GM10266 (cell line): ENCODE results near the gene KCNJ10.

Experiments used
- DNase-seq: peaks from one replicate; pipeline ENCODE4 v3.0.0; 2012; ENCODE audit errors: extremely low spot score
- TF ChIP-seq, protein P1 (sequence below): IDR thresholded peaks from 2 replicates; pipeline ENCODE4 v1.5.1; 2012; ENCODE audit warnings: mild to moderate bottlenecking, low read depth; ENCODE audit not compliant: control insufficient read depth, insufficient read depth; ENCODE audit errors: missing control alignments

The KCNJ10 gene

DNA sequence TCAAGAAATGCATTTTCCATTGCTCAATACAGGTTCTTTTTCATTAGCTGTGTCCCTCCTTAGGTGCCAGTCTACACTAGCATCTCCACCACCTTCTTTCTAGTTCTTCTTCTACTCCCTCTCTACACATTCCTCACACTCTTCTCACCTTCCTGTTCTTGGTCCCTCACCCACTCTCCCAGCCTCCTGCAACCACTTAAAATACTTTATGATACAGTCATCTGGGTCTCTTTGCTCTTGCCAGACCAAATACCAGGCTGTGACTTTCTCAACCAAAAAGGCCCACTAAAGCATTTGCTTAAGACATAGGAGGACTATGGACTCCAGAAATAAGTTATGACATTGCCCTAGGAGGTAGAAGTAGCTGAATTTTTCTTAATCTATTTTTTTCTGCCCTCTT, 73.3 kb downstream of the KCNJ10 start:
- TF ChIP-seq, protein P1, sequence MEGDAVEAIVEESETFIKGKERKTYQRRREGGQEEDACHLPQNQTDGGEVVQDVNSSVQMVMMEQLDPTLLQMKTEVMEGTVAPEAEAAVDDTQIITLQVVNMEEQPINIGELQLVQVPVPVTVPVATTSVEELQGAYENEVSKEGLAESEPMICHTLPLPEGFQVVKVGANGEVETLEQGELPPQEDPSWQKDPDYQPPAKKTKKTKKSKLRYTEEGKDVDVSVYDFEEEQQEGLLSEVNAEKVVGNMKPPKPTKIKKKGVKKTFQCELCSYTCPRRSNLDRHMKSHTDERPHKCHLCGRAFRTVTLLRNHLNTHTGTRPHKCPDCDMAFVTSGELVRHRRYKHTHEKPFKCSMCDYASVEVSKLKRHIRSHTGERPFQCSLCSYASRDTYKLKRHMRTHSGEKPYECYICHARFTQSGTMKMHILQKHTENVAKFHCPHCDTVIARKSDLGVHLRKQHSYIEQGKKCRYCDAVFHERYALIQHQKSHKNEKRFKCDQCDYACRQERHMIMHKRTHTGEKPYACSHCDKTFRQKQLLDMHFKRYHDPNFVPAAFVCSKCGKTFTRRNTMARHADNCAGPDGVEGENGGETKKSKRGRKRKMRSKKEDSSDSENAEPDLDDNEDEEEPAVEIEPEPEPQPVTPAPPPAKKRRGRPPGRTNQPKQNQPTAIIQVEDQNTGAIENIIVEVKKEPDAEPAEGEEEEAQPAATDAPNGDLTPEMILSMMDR, result no peak
- no peak for DNase-seq

DNA sequence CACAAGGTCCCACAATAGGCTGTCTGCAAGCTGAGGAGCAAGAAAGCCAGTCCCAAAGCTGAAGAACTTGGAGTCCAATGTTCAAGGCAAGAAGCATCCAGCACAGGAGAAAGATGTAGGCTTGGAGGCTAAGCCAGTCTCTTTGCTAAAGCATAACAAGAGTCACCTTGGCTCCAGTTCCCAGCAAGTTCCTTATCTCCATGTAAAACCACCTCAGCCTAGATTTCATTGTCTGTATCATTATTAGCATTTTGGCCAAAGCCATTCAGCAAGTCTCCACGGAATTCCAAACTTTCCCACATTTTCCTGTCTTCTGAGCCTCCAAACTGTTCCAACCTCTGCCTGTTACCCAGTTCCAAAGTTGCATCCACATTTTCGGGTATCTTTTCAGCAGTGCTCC, 75.1 kb downstream of the KCNJ10 start:
- no peak for DNase-seq
- TF ChIP-seq, protein P1, result no peak

DNA sequence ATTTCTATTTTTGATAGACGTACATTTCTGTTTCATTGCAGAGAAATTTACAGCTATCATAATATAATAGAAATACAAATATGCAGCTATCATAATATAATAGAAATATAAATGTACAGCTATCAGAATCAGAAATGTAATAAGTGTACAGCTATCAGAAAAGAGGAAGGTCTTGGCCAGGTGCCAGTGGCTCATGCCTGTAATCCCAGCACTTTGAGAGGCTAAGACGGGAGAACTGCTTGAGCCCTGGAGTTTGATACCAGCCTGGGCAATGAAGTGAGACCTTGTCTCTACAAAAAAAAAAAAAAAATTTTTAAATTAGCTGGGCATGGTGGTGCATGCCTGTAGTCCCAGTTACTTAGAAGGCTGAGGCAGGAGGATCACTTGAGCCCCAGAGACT, 76.0 kb downstream of the KCNJ10 start:
- no peak for DNase-seq
- TF ChIP-seq, protein P1, result no peak

DNA sequence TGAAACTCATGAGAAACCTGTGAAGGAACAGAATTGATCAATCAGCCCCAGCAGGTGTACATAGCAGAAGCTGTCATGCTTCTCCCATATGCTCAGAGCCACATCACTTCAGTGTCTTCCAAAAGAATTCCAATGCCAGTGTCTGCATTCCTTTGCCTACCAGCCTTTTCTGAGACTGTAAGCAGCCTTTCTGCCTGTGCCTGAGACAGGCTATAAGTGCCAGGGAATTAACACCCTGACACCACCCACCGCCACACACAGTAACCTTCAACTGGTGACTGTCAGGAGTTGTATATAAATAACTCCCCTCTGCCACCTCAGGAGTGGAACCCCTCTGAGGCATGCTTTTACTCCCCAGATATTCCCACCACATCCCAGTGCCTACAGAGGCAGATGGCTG, 77.8 kb downstream of the KCNJ10 start:
- no peak for DNase-seq
- TF ChIP-seq, protein P1, result no peak

DNA sequence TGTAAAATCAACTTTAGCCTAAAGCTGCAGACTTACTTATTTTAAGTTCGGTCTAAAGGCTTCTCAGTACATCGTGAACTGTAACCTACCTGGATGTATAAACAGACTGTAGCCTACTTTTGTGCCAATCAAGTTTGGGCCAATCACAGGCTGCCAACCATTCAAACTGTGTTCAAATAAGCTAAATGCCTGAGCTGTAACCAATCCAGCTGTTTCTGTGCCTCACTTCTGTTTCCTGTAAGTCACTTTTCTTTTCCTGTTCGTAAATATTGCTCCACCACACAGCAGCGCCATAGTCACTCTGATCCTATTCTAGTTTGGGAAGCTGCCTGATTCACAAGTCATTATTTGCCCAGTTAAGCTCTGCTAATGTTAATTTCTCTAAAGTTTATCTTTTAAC, 78.4 kb downstream of the KCNJ10 start:
- TF ChIP-seq, protein P1, result no peak
- no peak for DNase-seq

DNA sequence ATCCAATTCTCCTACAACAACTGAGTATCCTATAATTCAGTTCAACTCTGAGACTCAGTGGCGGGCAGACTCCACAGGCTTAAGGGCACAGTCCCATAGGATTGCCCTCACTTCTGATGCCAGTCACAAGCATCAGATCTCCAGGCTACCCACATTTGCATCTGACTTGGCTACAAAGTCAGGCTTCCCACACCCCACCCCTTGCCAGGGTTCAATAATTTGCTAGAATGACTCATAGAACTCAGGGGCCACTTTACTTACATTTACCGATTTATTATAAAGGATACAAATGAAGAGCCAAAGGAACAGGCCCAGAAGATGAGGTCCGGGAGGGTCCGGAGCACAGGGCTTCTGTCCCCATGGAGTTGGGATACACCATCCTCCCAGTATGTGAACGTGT, 80.0 kb downstream of the KCNJ10 start:
- TF ChIP-seq, protein P1, result no peak
- DNase-seq, result no peak

DNA sequence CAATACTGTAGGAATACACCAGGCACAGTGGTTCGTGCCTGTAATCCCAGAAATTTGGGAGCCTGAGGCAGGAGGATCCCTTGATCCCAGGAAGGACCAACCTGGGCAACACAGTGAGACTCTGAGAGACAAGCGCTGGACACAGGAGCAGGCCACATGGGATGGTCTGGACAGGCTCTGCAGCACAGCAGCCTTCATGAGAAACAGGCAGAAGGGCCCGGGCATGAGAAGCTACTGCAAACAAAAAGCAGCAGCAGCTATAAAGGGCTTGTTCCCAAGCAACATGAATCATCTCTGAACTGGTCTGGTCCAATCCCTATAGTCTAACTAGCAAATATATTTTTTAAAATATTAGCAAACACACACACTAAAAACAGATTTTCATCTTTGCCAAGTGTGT, 80.4 kb downstream of the KCNJ10 start:
- no peak for DNase-seq
- TF ChIP-seq, protein P1, result no peak
